Brain pericyte (primary cell): ENCODE data around the gene PLA2G4B.

Experiments
- DNase-seq: peaks from one replicate; pipeline ENCODE4 v3.0.0-alpha.2; 2012; ENCODE audit warnings: low read depth, low spot score

PLA2G4B gene, protein sequence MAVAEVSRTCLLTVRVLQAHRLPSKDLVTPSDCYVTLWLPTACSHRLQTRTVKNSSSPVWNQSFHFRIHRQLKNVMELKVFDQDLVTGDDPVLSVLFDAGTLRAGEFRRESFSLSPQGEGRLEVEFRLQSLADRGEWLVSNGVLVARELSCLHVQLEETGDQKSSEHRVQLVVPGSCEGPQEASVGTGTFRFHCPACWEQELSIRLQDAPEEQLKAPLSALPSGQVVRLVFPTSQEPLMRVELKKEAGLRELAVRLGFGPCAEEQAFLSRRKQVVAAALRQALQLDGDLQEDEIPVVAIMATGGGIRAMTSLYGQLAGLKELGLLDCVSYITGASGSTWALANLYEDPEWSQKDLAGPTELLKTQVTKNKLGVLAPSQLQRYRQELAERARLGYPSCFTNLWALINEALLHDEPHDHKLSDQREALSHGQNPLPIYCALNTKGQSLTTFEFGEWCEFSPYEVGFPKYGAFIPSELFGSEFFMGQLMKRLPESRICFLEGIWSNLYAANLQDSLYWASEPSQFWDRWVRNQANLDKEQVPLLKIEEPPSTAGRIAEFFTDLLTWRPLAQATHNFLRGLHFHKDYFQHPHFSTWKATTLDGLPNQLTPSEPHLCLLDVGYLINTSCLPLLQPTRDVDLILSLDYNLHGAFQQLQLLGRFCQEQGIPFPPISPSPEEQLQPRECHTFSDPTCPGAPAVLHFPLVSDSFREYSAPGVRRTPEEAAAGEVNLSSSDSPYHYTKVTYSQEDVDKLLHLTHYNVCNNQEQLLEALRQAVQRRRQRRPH

DNA sequence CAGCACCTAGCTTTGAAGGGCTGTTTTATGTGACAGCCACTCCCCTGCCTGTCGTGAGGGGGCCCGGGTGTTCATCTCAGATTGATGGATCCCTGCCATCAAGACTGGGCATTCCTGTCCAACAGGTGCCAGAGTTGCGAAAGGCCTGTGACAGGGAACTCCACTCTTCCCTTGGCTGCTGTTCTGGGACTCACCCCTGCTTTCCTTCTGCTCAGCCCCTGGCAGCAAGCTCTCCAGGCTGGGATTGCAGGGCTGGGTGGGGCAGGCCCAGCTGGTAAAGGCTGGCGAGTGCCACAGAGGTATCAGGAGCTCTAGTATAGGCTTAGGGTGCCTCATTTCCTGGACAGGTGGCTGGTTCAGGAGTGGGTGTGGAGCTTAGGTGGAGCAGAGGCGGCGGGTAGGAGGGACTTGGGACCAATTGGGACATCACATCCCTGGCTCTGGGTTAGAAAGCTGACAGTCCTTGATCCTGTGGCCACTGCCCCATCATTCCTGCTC is at the start of gene PLA2G4B:
PLA2G4B (plus strand) TSS at position 448 of the 498 bp plus-strand sequence. CDS start 67 bp downstream, outside the sequence.
- DNase-seq: no peak

DNA sequence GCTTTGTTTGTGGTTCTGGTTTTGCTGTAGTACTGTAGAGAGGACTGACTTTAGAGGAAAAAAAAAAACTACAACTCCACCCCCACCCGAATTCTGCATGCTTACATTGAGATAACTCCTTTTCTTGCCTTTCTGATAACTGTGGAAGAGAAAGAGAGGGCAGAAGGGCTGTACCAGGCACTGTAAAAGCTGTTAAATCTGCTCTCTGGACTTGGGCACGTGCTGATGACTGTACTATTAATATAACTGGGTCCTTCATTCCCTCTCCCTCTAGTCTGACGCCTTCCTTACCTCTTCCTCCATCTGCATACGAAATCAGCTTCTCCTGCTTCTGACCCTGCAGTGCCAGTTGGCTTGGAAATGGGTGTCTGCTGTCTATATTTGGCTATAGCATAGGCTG is 49.4 kb upstream of the PLA2G4B start:
- DNase-seq: no peak

DNA sequence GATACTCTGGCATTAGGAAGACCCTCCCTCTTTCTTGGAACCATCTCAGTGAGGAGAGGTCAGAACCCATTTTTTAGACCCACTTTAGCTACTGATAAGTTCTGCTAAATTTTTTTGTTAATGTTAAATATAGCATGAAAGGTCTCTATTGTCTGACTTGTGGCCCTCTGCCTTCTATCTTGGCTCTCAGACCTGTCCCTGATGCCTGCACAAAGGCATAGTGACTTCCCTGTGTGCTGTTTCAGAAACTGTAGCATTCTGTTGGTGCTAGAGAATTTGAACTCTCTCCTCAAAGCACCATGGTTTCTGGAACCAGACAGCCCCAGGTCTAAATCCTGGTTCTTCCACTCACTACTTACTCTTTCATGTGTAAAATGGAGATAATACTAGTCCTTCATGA is 49.0 kb upstream of the PLA2G4B start:
- no peak for DNase-seq

DNA sequence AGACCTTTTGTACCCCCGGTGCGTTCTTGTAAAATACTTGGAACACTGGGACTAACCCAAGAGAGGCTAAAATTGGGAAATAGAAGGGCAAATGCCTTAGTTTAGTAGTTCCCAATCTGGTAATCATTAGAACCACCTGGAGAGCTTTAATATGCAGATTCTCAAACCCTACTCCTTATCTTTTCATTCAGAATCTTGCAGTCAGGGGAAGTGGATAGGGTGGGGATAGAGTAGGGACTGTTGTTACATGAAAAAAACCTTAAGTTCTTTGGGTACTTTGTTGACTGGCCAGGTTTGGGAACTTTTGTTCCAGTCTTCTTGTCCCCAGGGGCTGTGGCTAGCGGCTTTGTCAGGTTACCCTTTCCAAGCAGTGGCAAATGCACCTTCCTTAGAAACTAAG is 48.5 kb upstream of the PLA2G4B start:
- no peak for DNase-seq

DNA sequence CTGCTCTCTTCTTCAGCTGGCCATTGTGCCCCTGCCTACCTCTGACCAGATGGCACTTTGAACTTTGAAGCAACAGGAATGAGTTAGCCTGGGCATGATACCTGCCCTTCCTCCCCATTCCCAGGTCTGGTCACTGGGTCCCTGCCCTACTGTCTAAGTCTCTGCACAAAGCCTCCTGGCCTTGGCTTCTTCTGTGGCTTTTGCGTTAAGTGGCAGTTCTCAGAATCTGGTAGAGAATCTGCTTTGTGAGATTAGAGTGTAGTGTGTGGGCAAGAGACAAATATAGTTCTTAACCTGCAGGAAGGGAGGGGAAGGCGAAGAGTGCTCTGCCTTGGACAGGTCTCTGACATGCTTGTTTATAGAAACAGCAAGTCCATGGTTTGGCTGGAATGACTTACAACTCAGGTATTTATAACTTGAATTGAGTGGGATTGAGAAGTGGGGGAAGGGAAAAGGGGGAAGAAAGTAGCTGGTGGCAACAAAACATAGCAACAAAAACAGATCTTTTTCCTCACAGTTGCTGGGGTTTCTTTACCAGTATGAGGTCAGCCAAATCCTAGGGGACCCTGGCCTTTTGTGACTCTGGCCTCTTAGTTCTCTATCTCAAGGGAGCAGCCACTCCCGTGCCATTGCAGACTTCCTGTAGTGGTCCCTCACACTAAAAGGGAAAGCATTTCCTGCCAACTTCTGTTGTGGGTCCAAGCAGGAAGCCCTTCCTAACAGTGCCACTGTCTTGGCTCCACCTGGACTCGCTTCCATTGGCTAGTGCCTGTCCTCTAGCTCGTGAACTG is 47.7 kb upstream of the PLA2G4B start:
- no peak for DNase-seq

DNA sequence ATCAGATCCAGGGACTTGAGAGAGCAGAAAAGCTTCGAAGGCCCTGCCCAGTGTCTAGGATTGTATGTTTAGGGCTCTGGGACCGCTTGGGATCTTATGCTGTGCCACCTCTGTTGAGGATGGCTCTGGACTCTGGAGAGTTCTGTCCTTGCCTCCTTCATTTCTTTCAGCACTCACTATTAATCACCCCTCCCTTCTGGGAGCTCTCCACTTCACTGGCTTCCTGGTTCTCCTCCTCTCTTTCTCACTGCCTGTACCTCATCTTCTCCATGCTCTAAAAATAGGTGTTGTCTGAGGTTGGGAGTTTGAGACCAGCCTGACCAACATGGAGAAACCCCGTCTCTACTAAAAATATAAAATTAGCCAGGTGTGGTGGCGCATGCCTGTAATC is 47.1 kb upstream of the PLA2G4B start:
- no peak for DNase-seq

DNA sequence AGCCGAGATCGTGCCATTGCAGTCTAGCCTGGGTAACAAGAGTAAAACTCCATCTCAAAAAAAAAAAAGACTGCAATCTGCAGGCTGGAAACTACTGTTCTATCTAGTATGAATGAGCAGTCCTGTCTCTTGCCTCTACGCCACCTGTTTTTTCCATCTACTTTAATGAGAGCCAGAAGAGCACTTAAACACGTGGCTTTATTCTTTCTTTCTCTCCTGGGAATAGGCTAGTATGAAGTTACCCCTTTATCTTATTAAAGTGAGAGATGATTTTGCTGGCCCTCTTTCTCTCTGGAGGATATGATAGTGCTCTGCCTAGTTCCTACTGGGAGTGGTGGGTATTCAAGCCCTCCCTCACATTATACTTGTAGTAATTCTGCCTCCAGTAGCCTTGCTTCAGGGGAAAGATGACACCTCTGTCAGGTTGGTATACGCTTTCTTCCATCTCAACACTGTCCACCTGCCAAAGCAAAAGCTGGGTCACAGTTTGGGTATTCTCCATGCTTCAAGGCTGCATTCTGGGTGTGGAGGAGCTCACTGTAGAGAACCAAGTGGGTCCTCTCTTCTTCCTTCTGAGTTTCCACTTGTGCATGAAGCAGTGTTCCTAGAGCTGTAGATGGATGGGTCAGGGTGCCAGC is 46.5 kb upstream of the PLA2G4B start:
- no peak for DNase-seq

DNA sequence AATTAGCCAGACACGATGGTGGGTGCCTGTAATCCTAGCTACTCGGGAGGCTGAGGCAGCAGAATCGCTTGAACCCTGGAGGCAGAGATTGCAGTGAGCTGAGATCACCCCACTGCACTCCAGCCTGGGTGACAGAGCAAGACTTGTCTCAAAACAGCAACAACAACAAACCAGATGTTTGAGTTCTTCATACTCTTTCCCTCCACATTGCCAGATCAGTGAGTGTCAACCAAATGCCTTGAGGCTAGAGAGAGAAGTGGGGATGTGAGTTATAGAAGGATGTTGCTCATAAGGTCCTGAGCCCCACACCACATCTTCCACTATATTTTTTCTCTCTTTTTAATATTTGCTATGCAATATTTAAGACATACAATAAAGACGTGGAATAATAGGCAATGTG is 44.6 kb upstream of the PLA2G4B start:
- no peak for DNase-seq

DNA sequence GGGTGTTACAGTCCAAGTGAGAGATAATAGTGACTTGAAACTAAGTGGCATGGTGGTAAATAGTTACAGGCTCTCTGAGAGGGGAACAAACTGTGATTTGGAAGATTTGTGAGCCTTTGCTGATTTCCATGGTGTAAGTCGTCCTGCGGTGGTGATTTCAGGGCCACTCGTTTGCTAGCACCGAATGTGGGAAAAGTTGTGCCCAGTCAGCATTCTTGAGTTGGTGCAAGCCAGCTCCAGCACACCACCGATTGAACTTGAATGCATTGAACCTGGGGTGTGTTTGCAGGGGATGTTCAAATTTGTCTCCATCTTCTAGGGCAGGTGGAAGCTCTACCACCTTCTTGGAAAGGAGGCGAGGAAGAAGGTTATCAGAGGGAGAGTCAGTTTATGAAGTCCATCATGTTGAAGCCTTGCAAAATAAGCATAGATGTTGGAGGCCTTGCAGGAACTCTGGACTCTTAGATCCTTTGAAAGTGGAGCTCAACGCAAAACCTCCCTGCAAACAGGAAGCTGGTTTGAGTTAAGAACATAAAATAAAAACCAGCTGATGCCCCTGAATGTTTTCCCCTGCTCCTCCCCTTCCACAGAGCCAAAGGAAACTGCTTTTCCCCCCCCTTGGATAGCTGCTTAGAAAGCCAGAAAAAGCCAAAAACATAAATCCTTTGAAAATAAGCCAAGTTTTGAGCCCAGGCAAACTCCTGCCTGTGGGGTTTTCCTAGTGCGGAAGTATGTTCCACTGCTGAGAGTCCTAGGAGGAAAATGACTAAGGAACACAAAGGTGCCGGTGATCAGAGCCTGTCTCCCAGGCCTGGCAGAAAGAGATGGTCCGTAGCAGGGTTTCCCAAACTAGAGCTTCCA is 42.4 kb upstream of the PLA2G4B start:
- no peak for DNase-seq

DNA sequence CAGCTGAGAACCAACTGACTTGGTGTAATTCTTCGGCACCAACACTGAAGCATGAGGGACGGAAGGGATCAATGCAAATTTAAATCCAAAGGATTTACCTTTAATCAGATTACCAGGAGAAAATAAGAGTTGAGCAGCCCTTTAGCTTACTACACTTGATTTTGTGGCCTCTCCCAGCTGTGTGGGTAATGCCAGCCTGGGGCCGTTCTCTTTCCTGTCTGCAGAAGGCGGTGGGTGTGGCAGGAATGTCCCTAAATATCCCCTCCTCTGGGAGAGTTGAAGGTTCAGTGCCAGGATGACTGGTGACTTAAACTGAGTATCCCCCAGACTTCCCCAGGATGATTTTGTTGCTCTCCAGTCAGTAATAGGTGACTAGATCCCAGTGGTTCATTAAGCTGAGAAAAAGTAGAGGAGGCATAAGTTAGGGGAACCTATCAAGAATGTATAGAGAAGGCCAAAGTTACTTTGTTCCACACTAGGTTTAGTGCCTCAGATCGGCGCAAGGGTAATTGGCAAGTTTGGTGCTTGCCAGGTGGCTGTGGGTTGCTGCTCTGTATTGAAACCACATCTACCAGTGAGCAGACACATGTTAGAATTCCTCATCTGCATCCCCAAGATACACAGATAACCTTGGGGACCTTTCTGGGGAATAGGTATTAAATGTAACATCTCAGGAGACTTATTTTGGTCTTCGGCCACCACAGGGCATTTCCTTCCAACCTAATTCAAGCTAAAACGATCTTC is 41.3 kb upstream of the PLA2G4B start:
- no peak for DNase-seq

DNA sequence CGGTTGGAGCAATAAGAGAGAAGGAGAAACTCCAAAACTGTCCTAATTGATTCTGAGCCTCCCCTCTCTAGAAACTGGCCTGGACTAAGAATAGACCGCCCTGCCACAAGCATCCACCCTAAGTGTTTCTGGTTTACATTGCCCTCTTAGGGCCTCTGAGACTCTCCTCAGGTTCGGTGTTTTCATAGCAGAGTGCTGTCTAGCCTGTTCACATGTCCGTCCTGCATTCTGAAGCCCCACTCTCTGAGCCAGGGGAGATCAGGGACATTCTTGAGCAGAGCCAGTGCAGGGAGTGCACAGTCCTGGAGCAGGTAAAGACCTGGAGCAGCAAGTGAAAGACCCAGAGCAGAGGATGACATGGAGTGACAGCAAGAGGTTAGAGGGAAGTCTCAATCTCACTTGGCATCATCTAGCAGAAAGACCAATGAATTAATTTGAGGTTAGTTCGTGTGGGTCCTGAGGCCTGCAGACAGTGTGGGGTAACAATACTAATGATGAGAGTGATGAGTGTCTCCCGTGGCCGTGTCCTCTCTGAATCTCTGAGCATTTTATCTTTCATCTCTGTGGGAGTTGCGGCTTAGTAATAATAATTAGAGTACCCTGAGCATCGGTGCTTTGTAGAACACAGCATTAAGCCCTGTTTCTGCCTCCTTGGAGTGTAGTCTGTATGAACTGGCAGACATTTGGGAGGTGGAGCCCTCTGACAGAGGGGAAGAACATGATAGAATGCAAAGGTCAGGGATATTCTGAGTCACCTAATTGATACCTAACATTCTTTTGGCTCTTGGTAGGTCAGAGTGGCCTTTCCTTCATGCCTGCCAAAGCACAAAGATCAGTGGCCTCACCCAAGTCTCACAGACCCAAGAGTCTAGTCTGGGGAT is 39.8 kb upstream of the PLA2G4B start:
- DNase-seq: no peak

DNA sequence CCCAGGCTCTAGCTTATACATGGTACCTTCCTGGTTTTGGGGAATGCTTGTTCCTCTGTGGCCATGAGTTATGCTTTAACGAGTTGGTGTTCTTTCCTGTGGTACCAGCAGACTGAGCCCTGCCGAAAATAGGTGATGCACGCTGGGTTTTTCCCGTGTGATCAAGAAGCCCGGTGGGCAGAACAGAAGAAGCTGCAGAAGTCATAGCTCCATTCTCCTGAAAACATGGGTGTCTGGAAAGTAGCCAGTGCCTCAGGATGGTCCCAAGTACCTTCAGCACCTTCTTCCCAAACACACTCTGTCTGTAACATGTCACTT is 39.2 kb upstream of the PLA2G4B start:
- no peak for DNase-seq

DNA sequence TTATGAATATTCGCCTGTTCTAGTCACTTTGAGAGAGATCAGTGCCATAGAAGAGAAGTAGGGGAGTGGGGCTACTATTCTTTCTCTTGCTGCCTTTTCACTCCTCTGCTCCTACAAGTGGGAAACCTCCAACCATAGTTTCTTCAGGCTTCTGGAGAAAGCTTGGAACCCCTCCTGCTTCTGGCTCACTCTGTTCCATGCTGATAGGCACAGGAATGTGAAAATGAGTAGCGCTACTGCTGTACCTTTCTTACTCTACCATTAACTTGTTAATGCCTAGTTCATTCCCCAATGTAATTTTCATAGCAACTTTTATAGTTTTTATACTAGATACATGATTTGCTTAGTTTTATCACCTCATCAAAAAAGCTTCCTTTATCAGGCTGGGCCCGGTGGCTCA is 37.5 kb upstream of the PLA2G4B start:
- no peak for DNase-seq

DNA sequence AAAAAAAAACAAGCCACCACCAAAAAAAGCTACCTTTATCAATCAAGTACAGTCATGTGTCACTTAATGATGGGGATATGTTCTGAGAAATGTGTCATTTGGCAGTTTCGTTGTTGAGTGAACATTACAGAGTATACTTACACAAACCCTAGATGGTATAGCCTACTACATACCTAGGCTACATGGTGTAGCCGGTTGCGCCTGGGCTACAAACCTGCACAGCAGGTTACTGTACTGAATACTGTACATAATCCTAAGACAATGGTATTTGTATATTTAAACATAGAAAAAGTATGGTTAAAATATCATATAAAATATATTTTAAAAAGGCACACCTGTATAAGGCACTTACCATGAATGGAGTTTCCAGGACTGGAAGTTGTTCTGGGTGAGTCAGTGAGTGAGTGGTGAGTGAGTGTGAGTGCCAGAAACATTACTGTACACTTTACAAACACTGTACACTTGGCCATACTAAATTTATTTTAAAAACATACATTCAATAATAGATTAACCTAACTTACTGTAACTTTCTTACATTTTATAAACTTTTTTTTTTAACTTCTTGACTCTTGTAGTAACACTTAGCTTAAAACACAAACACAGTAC is 36.7 kb upstream of the PLA2G4B start:
- no peak for DNase-seq

DNA sequence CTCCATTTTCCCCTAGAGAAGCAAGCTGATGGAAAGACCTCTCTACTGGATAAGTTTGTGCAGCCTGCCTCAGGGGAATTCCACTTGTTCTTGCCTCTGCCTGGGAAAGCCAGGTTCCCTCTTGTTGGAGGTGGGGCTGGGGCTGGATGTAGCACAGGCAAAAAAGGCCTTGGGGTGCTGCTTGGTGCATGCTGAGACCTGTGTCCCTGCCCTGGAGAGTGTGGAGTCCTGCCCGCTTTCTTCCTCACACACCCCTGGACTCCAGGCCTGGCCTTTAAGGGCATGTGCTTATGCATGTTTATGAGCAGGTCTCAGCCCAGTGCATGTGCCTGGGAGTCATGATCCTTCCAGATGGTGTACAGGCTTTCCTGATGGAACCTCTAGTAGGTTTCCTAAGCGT is 34.3 kb upstream of the PLA2G4B start:
- no peak for DNase-seq

DNA sequence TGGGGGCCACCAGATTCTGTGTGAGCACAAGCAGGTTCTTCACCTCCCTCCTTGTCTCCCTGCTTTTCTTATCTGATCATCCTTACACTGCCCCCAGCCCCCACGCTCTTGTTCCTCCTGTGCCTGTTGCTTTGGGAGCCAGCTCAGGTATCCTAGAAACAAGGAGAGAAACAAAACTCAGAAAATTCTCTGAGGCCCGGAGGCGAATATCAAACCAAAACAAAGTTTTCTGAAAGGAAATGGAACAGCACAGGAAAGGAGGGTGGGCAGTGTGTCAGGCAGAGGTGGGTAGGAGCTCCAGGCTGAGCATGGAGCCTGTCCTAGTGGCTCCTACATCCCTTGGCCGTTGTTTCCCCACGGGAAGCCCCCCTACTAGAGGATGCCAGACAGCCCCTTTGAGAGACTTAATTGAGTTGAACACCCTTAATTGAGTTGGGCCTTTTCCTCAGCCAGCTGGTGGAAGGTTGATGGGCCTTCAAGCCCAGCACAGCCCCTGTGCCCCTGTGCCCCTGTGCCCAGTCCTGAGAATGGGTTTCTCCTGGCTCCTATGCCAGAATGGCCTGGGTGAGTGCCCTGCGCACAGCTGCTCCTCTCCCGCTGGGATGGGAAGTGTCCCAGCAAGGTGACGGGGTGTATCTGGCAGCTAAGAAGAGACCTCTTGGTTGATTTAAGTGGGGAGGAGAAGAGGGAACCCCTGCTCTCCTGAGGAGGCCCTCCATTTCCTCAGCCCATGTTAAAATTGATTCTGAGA is 33.6 kb upstream of the PLA2G4B start:
- no peak for DNase-seq

DNA sequence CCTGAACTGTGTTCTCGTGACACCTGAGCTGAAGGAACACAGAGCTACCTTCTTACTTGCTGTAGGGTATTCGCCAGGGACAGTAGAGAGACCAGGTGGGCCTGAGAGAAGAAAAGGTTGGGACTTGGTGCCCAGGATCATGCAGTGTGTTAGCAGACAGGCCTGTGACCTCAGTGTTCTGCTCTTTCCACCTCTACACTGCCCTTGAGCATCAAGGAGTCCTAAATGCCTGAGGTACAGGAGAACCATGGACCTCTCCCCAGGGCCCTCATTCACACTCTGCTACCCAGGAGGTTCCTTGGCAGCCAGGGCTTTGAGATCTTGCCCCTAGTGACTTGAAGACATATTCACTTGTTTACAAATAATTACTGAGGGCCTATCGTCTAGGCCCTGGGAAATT is 32.9 kb upstream of the PLA2G4B start:
- DNase-seq: no peak
